H1 (cell line): ENCODE results near the gene KIF3B. TPM values are rescaled to one million over a fixed set of nuclear protein-coding genes. Genes with fewer than 3 reads are reported as not detected.

Experiments
- CTCF ChIA-PET: fragments of 300-600 bp; sonication (Branson Sonifier 250); formaldehyde crosslinking; loops from one replicate; lab custom pipeline; 2021; ENCODE audit not compliant: partially characterized antibody; lab: Charles Lee
- POLR2A ChIA-PET: fragments of 300-600 bp; sonication (Branson Sonifier 250); formaldehyde crosslinking; loops from one replicate; lab custom pipeline; 2021; ENCODE audit warnings: inconsistent platforms; ENCODE audit not compliant: partially characterized antibody; lab: Charles Lee
- DNase-seq, 2 experiments: peaks; one replicate each; pipeline versions ENCODE4 v3.0.0 to v3.0.0-alpha.2; 2010 to 2022; ENCODE audit warnings: low spot score in 2 of 2, low read depth in 1 of 2, mixed read lengths in 1 of 2
- FAIRE-seq: peaks from 2 replicates; lab custom pipeline; 2011; peaks lifted over from hg19 to GRCh38; lab: Jason Lieb, UNC
- H2AFZ ChIP-seq: 2 replicates; pipeline ENCODE4 v1.8.1; 2012; ENCODE audit warnings: low read length, inconsistent platforms
- H2AK5ac ChIP-seq: 2 replicates; pipeline ENCODE4 v1.6.1; 2013; ENCODE audit warnings: low read depth, low read length
- H2BK120ac ChIP-seq: replicated peaks from 2 replicates; pipeline ENCODE3; 2013; ENCODE audit warnings: low read depth, low read length, inconsistent platforms
- H2BK12ac ChIP-seq: 2 replicates; pipeline ENCODE4 v1.6.1; 2013; ENCODE audit warnings: low read depth, low read length
- H2BK15ac ChIP-seq: 2 replicates; pipeline ENCODE4 v1.6.1; 2013; ENCODE audit warnings: low read length
- H2BK20ac ChIP-seq: 2 replicates; pipeline ENCODE4 v1.6.1; 2013; ENCODE audit warnings: low read length
- H2BK5ac ChIP-seq: 2 replicates; pipeline ENCODE4 v1.6.1; 2013; ENCODE audit warnings: low read depth, low read length
- H3K14ac ChIP-seq: 2 replicates; pipeline ENCODE4 v1.6.1; 2013; ENCODE audit warnings: inconsistent platforms; ENCODE audit not compliant: insufficient read length
- H3K18ac ChIP-seq: 2 replicates; pipeline ENCODE4 v1.6.1; 2013; ENCODE audit warnings: low read length; ENCODE audit errors: extremely low read depth
- H3K23ac ChIP-seq: 2 replicates; pipeline ENCODE4 v1.6.1; 2013; ENCODE audit warnings: inconsistent platforms; ENCODE audit not compliant: insufficient read length
- H3K23me2 ChIP-seq: 2 replicates; pipeline ENCODE4 v1.6.1; 2013; ENCODE audit warnings: low read depth, low read length
- H3K27ac ChIP-seq: 2 replicates; pipeline ENCODE4 v1.6.1; 2011; ENCODE audit warnings: low read depth, low read length, inconsistent platforms
- H3K27me3 ChIP-seq, 4 experiments: replicated peaks in 1 of 4; 1 replicate in 1 of 4; 2 replicates in 3 of 4; pipeline versions ENCODE4 v1.6.1 to v1.8.1; 2011 to 2013; ENCODE audit warnings: low read length in 3 of 4, mild to moderate bottlenecking in 3 of 4, inconsistent platforms in 2 of 4, mixed read lengths in 2 of 4, moderate library complexity in 1 of 4; ENCODE audit not compliant: control insufficient read depth in 3 of 4, insufficient read depth in 3 of 4; ENCODE audit errors: extremely low read depth in 1 of 4
- H3K36me3 ChIP-seq, 4 experiments: 2 replicates each; pipeline versions ENCODE4 v1.6.1 to v1.8.1; 2011 to 2013; ENCODE audit warnings: mild to moderate bottlenecking in 4 of 4, low read length in 3 of 4, moderate library complexity in 2 of 4, control low read depth in 1 of 4, inconsistent platforms in 1 of 4; ENCODE audit not compliant: insufficient read depth in 4 of 4, control insufficient read depth in 2 of 4
- H3K4ac ChIP-seq: replicated peaks from 2 replicates; pipeline ENCODE3; 2013; ENCODE audit warnings: low read length, low read depth, mixed read lengths, inconsistent platforms; ENCODE audit not compliant: insufficient read length
- H3K4me1 ChIP-seq, 4 experiments: replicated peaks in 1 of 4; 1 replicate in 1 of 4; 2 replicates in 3 of 4; pipeline versions ENCODE4 v1.6.1 to v1.8.1; 2011 to 2013; ENCODE audit warnings: low read length in 3 of 4, inconsistent platforms in 2 of 4, mixed read lengths in 1 of 4; ENCODE audit not compliant: insufficient read depth in 4 of 4, control insufficient read depth in 3 of 4
- H3K4me2 ChIP-seq, 2 experiments: 2 replicates each; pipeline versions ENCODE4 v1.6.1 to v1.8.1; 2011 to 2013; ENCODE audit warnings: low read depth in 2 of 2, low read length in 2 of 2, control low read depth in 1 of 2, inconsistent platforms in 1 of 2, mild to moderate bottlenecking in 1 of 2; ENCODE audit not compliant: insufficient read depth in 1 of 2
- H3K4me3 ChIP-seq, 4 experiments: fragments of 200-600, 300-600 bp in 1 of 4; sonication (generic), shearing (Covaris generic), sonication (Bioruptor Twin) in 1 of 4; 2 replicates each; pipeline versions ENCODE4 v1.5.1 to v1.8.1; 2011 to 2016; ENCODE audit warnings: low read length in 4 of 4, low read depth in 3 of 4, control low read depth in 2 of 4, inconsistent platforms in 2 of 4, mild to moderate bottlenecking in 2 of 4, mixed read lengths in 1 of 4, moderate library complexity in 1 of 4; ENCODE audit not compliant: insufficient read depth in 2 of 4; ENCODE audit errors: extremely low read depth in 1 of 4
- H3K56ac ChIP-seq: replicated peaks from 2 replicates; pipeline ENCODE3; 2013; ENCODE audit warnings: low read depth, mild to moderate bottlenecking, mixed read lengths, low read length, inconsistent platforms; ENCODE audit not compliant: insufficient read length
- H3K79me1 ChIP-seq: 2 replicates; pipeline ENCODE4 v1.6.1; 2013; ENCODE audit warnings: low read depth, low read length, control low read depth
- H3K79me2 ChIP-seq, 2 experiments: 2 replicates each; pipeline versions ENCODE4 v1.6.1 to v1.8.1; 2012 to 2013; ENCODE audit warnings: low read length in 2 of 2, mild to moderate bottlenecking in 2 of 2, inconsistent platforms in 1 of 2; ENCODE audit not compliant: insufficient read depth in 2 of 2, control insufficient read depth in 1 of 2
- H3K9ac ChIP-seq, 4 experiments: replicated peaks in 1 of 4; 1 replicate in 1 of 4; 2 replicates in 3 of 4; pipeline versions ENCODE4 v1.6.1 to v1.8.1; 2011 to 2013; ENCODE audit warnings: low read depth in 3 of 4, low read length in 3 of 4, control low read depth in 2 of 4, mild to moderate bottlenecking in 2 of 4, moderate library complexity in 2 of 4, inconsistent platforms in 1 of 4; ENCODE audit errors: extremely low read depth in 1 of 4
- H3K9me3 ChIP-seq, 2 experiments: 2 replicates each; pipeline versions ENCODE4 v1.6.1 to v1.8.1; 2012 to 2013; ENCODE audit warnings: mild to moderate bottlenecking in 2 of 2, moderate library complexity in 2 of 2, control low read depth in 1 of 2, inconsistent platforms in 1 of 2, low read depth in 1 of 2, low read length in 1 of 2, mixed read lengths in 1 of 2; ENCODE audit not compliant: insufficient read depth in 2 of 2
- H4K20me1 ChIP-seq, 2 experiments: replicated peaks in 1 of 2; 2 replicates each; pipeline versions ENCODE3 to v1.8.1; 2011 to 2013; ENCODE audit warnings: inconsistent platforms in 2 of 2, low read length in 2 of 2, mild to moderate bottlenecking in 1 of 2; ENCODE audit not compliant: insufficient read depth in 2 of 2, control insufficient read depth in 1 of 2
- H4K5ac ChIP-seq: 2 replicates; pipeline ENCODE4 v1.6.1; 2013; ENCODE audit warnings: low read length, low read depth, mixed read lengths, inconsistent platforms; ENCODE audit not compliant: insufficient read length
- H4K8ac ChIP-seq: 2 replicates; pipeline ENCODE4 v1.8.0; 2013; ENCODE audit warnings: mild to moderate bottlenecking, moderate library complexity, low read length, inconsistent platforms; ENCODE audit not compliant: insufficient read depth; ENCODE audit errors: extremely low read depth
- H4K91ac ChIP-seq: replicated peaks from 2 replicates; pipeline ENCODE3; 2013; ENCODE audit warnings: low read length, mixed read lengths, inconsistent platforms; ENCODE audit not compliant: insufficient read length
- CREB1 ChIP-seq: IDR thresholded peaks from 2 replicates; pipeline ENCODE4 v1.6.1; 2012; ENCODE audit warnings: inconsistent platforms
- FOSL1 ChIP-seq: IDR thresholded peaks from 2 replicates; pipeline ENCODE4 v1.6.1; 2011; ENCODE audit warnings: mild to moderate bottlenecking, low read depth, low read length, moderate library complexity; ENCODE audit not compliant: insufficient read depth
- JUN ChIP-seq: IDR thresholded peaks from 2 replicates; pipeline ENCODE4 v1.6.1; 2011; ENCODE audit warnings: low read depth, mild to moderate bottlenecking, improper control_type of control experiment, low read length
- NANOG ChIP-seq: IDR thresholded peaks from 2 replicates; pipeline ENCODE4 v1.6.1; 2011; ENCODE audit warnings: low read length, low read depth, mild to moderate bottlenecking, inconsistent platforms; ENCODE audit not compliant: insufficient read depth, poor library complexity, severe bottlenecking
- POLR2A ChIP-seq, 2 experiments: IDR thresholded peaks; 1 replicate in 1 of 2; 2 replicates in 1 of 2; pipeline ENCODE4 v1.6.1; 2011; ENCODE audit warnings: low read depth in 2 of 2, low read length in 2 of 2, mild to moderate bottlenecking in 2 of 2; ENCODE audit errors: control extremely low read depth in 1 of 2
- SIRT6 ChIP-seq: IDR thresholded peaks from one replicate; pipeline ENCODE4 v1.7.1; 2012; ENCODE audit warnings: low read length, inconsistent platforms
- SP4 ChIP-seq: IDR thresholded peaks from 2 replicates; pipeline ENCODE4 v1.6.1; 2012; ENCODE audit warnings: low read length, inconsistent platforms
- SUZ12 ChIP-seq: fragments of 200-600 bp; sonication (generic); IDR thresholded peaks from 2 replicates; pipeline ENCODE4 v1.6.1; 2012; ENCODE audit warnings: mild to moderate bottlenecking, inconsistent platforms, low read length, moderate library complexity, mixed read lengths
- TAF7 ChIP-seq: optimal IDR thresholded peaks from 2 replicates; pipeline ENCODE3; 2011; ENCODE audit warnings: low read depth, mild to moderate bottlenecking, inconsistent platforms, low read length, moderate library complexity, borderline replicate concordance
- TEAD4 ChIP-seq: IDR thresholded peaks from 2 replicates; pipeline ENCODE4 v1.6.1; 2012; ENCODE audit warnings: low read depth, low read length, inconsistent platforms, mixed read lengths
- WGBS, 2 experiments: shearing (Covaris generic) in 1 of 2; methylation state at CpG; one replicate each; pipeline versions ENCODE4 v1.1.6 to v1.1.7; 2013 to 2015; ENCODE audit warnings: low lambda C conversion rate in 2 of 2, mixed read lengths in 2 of 2, inconsistent platforms in 1 of 2, low coverage in 1 of 2, missing lambda C conversion rate in 1 of 2; ENCODE audit not compliant: insufficient replicate concordance in 2 of 2, insufficient coverage in 1 of 2, insufficient read length in 1 of 2; ENCODE audit errors: extremely low coverage in 1 of 2, missing lambda C conversion rate in 1 of 2; 5-methylcytosine and 5-hydroxymethylcytosine counted together
- polyA plus RNA-seq, 7 experiments: library from polyadenylated mRNA; depleted of rRNA in 3 of 7; stranded (reverse) in 5 of 7; unstranded in 2 of 7; fragments of >200 nt in 5 of 7; fragments of 200-250 nt in 2 of 7; gene quantifications; 1 replicate in 5 of 7; 2 replicates in 1 of 7; 4 replicates in 1 of 7; pipeline versions ENCODE4 v1.2.1 to v1.2.3, GENCODE V29; 2011 to 2013; ENCODE audit warnings: missing spikeins in 2 of 7, mixed read lengths in 2 of 7
- total RNA-seq: library from RNA; stranded (reverse); fragmentation: NEBNext Ultra II Directional; extraction: Animal tissue kit (Norgen Biotek cat#: 25700); gene quantifications from 2 replicates; pipeline ENCODE4 v1.2.1, GENCODE V29; 2021
- TF ChIP-seq, protein P1 (sequence below): IDR thresholded peaks from 2 replicates; pipeline ENCODE4 v1.6.1; 2012; ENCODE audit warnings: low read length, inconsistent platforms

The KIF3B gene
- total and polyA plus RNA-seq, 2 of the 8 experiments (the other 6 are each of a cell fraction or from before 2014, with no cell fraction given) = 10.1 to 22.4 TPM

DNA sequence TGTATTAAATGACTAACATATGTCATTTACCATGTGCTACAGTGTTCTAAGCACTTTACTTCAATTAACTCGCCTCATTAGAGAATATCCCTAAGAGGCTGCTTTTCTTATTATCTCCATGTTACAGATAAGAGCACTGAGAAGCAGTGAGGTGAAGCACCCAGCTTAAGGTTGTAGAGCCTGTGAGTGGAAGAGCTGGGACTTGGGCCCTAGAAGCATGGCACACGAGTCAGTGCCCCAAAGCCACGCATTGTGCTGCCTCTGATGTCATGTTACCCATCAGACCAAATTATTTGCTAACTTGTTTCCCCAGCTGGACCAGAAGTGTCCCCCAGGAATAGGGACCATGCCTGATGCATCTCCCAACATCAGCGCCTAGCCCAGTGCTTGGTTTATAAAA is 35.6 kb upstream of the KIF3B start:
- Histone ChIP-seq H2BK20ac (no peak overlapping the region), H2BK12ac (no peak overlapping the region), H3K27ac (no peak overlapping the region), H3K23ac (no peak overlapping the region), H4K91ac (no peak overlapping the region), H2BK5ac (no peak overlapping the region), H2BK15ac (no peak overlapping the region), H3K79me1 (no peaks in the 10 kb centered on the region), H3K14ac (no peak overlapping the region), H3K4ac (no peak overlapping the region), H2AK5ac (no peak overlapping the region), H3K9ac (no peak overlapping the region), H3K23me2 (no peaks in the 10 kb centered on the region), H3K36me3 (no peaks in the 10 kb centered on the region; a peak in 1 of 8 replicates), H3K4me3 (no peak overlapping the region), H3K56ac (no peak overlapping the region), H2BK120ac (no peak overlapping the region), H3K4me2 (no peak overlapping the region), H3K27me3 (no peaks in the 10 kb centered on the region), H3K18ac (no peak overlapping the region), H3K9me3 (no peaks in the 10 kb centered on the region; a peak in 1 of 4 replicates), H3K4me1 (peaks cover 0 to 7% (median 4%) of the 10 kb centered on the region in 4 experiments; a peak in 4 of 7 replicates), H4K5ac (no peak overlapping the region), H4K20me1 (no peaks in the 10 kb centered on the region), H3K79me2 (no peaks in the 10 kb centered on the region), H4K8ac (no peak overlapping the region), H2AFZ (no peak overlapping the region)
- 91% methylated on average over 4 of the region's 4 CpGs; no CpG with 5 or more reads in 1 of the 2 experiments for WGBS, 2 experiments
- ChIA-PET POLR2A (interaction anchor here (1.0 to 3.2 kb wide), 4 partner anchors 11 to 53 kb away, joined by 3 to 13 read pairs (median 4); no protein-coding TSS in a partner anchor), CTCF (interaction anchor here (0.6 to 1.4 kb wide), 4 partner anchors 8 to 140 kb away, joined by 3 to 4 read pairs (median 4); no protein-coding TSS in a partner anchor)
- no peak for FAIRE-seq
- DNase-seq = no peak
- TF ChIP-seq SP4 (no peak), NANOG (no peak), SIRT6 (no peak), JUN (no peak), SUZ12 (no peak), TAF7 (no peak), POLR2A (IDR thresholded peaks at IDR 0.05; ENCODE audit: control extremely low read depth in 1 of 2, low read depth in 2 of 2, low read length in 2 of 2) (no peak), FOSL1 (no peak), TEAD4 (no peak), CREB1 (no peak)
- TF ChIP-seq, protein P1, sequence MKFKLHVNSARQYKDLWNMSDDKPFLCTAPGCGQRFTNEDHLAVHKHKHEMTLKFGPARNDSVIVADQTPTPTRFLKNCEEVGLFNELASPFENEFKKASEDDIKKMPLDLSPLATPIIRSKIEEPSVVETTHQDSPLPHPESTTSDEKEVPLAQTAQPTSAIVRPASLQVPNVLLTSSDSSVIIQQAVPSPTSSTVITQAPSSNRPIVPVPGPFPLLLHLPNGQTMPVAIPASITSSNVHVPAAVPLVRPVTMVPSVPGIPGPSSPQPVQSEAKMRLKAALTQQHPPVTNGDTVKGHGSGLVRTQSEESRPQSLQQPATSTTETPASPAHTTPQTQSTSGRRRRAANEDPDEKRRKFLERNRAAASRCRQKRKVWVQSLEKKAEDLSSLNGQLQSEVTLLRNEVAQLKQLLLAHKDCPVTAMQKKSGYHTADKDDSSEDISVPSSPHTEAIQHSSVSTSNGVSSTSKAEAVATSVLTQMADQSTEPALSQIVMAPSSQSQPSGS = no peak
